ENCODE data around the gene TAX1BP1. TPM values are rescaled to one million over a fixed set of nuclear protein-coding genes. Genes with fewer than 3 reads are reported as not detected.
"Not testable (repeated sequence)": the region's sequence is repeated elsewhere in the genome, so short reads cannot be mapped to it uniquely, and the experiment has no call there.

The TAX1BP1 gene
- polyA plus RNA-seq, 4 donors: 101 to 138 (median 111) TPM

GRCh38 chr7:27737616-27738015 lies 2.3 kb upstream of the TAX1BP1 start:
- DNase-seq (ENCODE audit: low read depth in 4 of 4, low spot score in 2 of 4): no peak

GRCh38 chr7:27739301-27739908 lies 557 bp upstream of the TAX1BP1 start:
- peak in 2 of 4 donors; percentile 35 to 50 for DNase-seq (ENCODE audit: low read depth in 4 of 4, low spot score in 2 of 4)

- DNase-seq (ENCODE audit: low read depth in 4 of 4, low spot score in 2 of 4): peak; percentile 50 to 80 (median 66)
Measured at GRCh38 chr7:27740449-27741086, 606 bp downstream of the TAX1BP1 start.

- DNase-seq (ENCODE audit: low read depth in 4 of 4, low spot score in 2 of 4): not testable (repeated sequence)
Measured at GRCh38 chr7:27742091-27742710, 2.2 kb downstream of the TAX1BP1 start.

GRCh38 chr7:27745064-27745583 lies 5.2 kb downstream of the TAX1BP1 start:
- DNase-seq (ENCODE audit: low read depth in 4 of 4, low spot score in 2 of 4): peak in 2 of 4 donors; percentile 38 to 45

GRCh38 chr7:27746486-27746885 lies 6.5 kb downstream of the TAX1BP1 start:
- DNase-seq (ENCODE audit: low read depth in 4 of 4, low spot score in 2 of 4): no peak

GRCh38 chr7:27746978-27747377 lies 7.0 kb downstream of the TAX1BP1 start:
- DNase-seq (ENCODE audit: low read depth in 4 of 4, low spot score in 2 of 4): no peak

GRCh38 chr7:27747589-27748368 lies 7.8 kb downstream of the TAX1BP1 start:
- no peak for DNase-seq (ENCODE audit: low read depth in 4 of 4, low spot score in 2 of 4)

- DNase-seq (ENCODE audit: low read depth in 4 of 4, low spot score in 2 of 4): no peak
Measured at GRCh38 chr7:27750316-27750715, 10.4 kb downstream of the TAX1BP1 start.

GRCh38 chr7:27751888-27752660 lies 12.1 kb downstream of the TAX1BP1 start:
- no peak for DNase-seq (ENCODE audit: low read depth in 4 of 4, low spot score in 2 of 4)

- DNase-seq (ENCODE audit: low read depth in 4 of 4, low spot score in 2 of 4): no peak
Measured at GRCh38 chr7:27753863-27754262, 13.9 kb downstream of the TAX1BP1 start.

GRCh38 chr7:27756298-27756697 lies 16.3 kb downstream of the TAX1BP1 start:
- no peak for DNase-seq (ENCODE audit: low read depth in 4 of 4, low spot score in 2 of 4)

- DNase-seq (ENCODE audit: low read depth in 4 of 4, low spot score in 2 of 4): no peak
Measured at GRCh38 chr7:27759491-27759890, 19.5 kb downstream of the TAX1BP1 start.

GRCh38 chr7:27762062-27762461 lies 22.1 kb downstream of the TAX1BP1 start:
- no peak for DNase-seq (ENCODE audit: low read depth in 4 of 4, low spot score in 2 of 4)

GRCh38 chr7:27763983-27764508 lies 24.1 kb downstream of the TAX1BP1 start:
- no peak for DNase-seq (ENCODE audit: low read depth in 4 of 4, low spot score in 2 of 4)

GRCh38 chr7:27765841-27766240 lies 25.9 kb downstream of the TAX1BP1 start:
- DNase-seq (ENCODE audit: low read depth in 4 of 4, low spot score in 2 of 4): no peak

GRCh38 chr7:27767374-27767773 lies 27.4 kb downstream of the TAX1BP1 start:
- DNase-seq (ENCODE audit: low read depth in 4 of 4, low spot score in 2 of 4): no peak

- no peak for DNase-seq (ENCODE audit: low read depth in 4 of 4, low spot score in 2 of 4)
Measured at GRCh38 chr7:27771111-27771510, 31.1 kb downstream of the TAX1BP1 start.

- DNase-seq (ENCODE audit: low read depth in 4 of 4, low spot score in 2 of 4): peak in 1 of 4 donors; percentile 29
Measured at GRCh38 chr7:27774717-27775328, 34.9 kb downstream of the TAX1BP1 start.

- no peak for DNase-seq (ENCODE audit: low read depth in 4 of 4, low spot score in 2 of 4)
Measured at GRCh38 chr7:27775782-27776181, 35.8 kb downstream of the TAX1BP1 start.

Measured in left renal cortex interstitium (tissue), 4 donors.